GM23338 (cell line): ENCODE data around the gene TBL3. TPM values are rescaled to one million over a fixed set of nuclear protein-coding genes. Genes with fewer than 3 reads are reported as not detected.

Experiments used
- ATAC-seq: fragments of 200-7000 bp; cut with Tn5 transposase; 3 replicates; pipeline ENCODE4 v1.9.1; 2020
- DNase-seq: peaks from one replicate; pipeline ENCODE4 v3.0.0-alpha.2; 2015; ENCODE audit warnings: low spot score
- H2AFZ ChIP-seq: fragments of 200-600 bp; sonication (generic); 2 replicates; pipeline ENCODE4 v1.8.0; 2016; ENCODE audit warnings: antibody characterized with exemption, mild to moderate bottlenecking, moderate library complexity
- H3F3A ChIP-seq: fragments of 200-600 bp; sonication (generic); replicated peaks from 2 replicates; pipeline ENCODE4 v1.8.0; 2017; ENCODE audit warnings: antibody characterized with exemption, mixed run types, low read depth
- H3K27ac ChIP-seq: fragments of 200-600 bp; sonication (generic); 2 replicates; pipeline ENCODE4 v1.6.1; 2016; ENCODE audit warnings: low read depth
- H3K27me3 ChIP-seq: fragments of 200-600 bp; sonication (generic); 2 replicates; pipeline ENCODE4 v1.8.0; 2016; ENCODE audit warnings: mild to moderate bottlenecking, mixed run types, moderate library complexity; ENCODE audit not compliant: insufficient read depth
- H3K36me3 ChIP-seq: fragments of 200-600 bp; sonication (generic); 2 replicates; pipeline ENCODE4 v1.8.0; 2016; ENCODE audit warnings: mild to moderate bottlenecking; ENCODE audit not compliant: insufficient read depth
- H3K4me1 ChIP-seq: fragments of 200-600 bp; sonication (generic); 2 replicates; pipeline ENCODE4 v1.8.0; 2016; ENCODE audit warnings: mild to moderate bottlenecking, moderate library complexity; ENCODE audit not compliant: insufficient read depth
- H3K4me2 ChIP-seq: fragments of 200-600 bp; sonication (generic); 2 replicates; pipeline ENCODE4 v1.7.1; 2017; ENCODE audit warnings: mixed run types
- H3K4me3 ChIP-seq: fragments of 200-600 bp; sonication (generic); 2 replicates; pipeline ENCODE4 v1.6.1; 2016; ENCODE audit warnings: mixed run types
- H3K79me2 ChIP-seq: fragments of 200-600 bp; sonication (generic); replicated peaks from 2 replicates; pipeline ENCODE4 v1.8.0; 2017; ENCODE audit warnings: mild to moderate bottlenecking; ENCODE audit not compliant: insufficient read depth
- H3K9me2 ChIP-seq: fragments of 200-600 bp; sonication (generic); 2 replicates; pipeline ENCODE4 v1.8.0; 2017; ENCODE audit not compliant: insufficient read depth
- H4K20me1 ChIP-seq: fragments of 200-600 bp; sonication (generic); replicated peaks from 2 replicates; pipeline ENCODE4 v1.8.0; 2017; ENCODE audit warnings: mild to moderate bottlenecking; ENCODE audit not compliant: insufficient read depth
- H3K27ac Mint-ChIP-seq: 2 replicates; pipeline ENCODE4 v1.8.0; 2020; ENCODE audit warnings: inconsistent platforms, mild to moderate bottlenecking, moderate library complexity, mixed read lengths
- H3K27me3 Mint-ChIP-seq: 3 replicates; pipeline ENCODE4 v1.8.0; 2022; ENCODE audit warnings: low read depth, mild to moderate bottlenecking, moderate library complexity, mixed read lengths, inconsistent platforms; ENCODE audit not compliant: insufficient read depth, poor library complexity
- H3K36me3 Mint-ChIP-seq: 3 replicates; pipeline ENCODE4 v1.8.0; 2021; ENCODE audit warnings: low read depth, mild to moderate bottlenecking, inconsistent platforms, moderate library complexity, mixed read lengths
- H3K4me1 Mint-ChIP-seq: 3 replicates; pipeline ENCODE4 v1.8.0; 2020; ENCODE audit warnings: mild to moderate bottlenecking, inconsistent platforms, mixed read lengths
- H3K4me3 Mint-ChIP-seq: 3 replicates; pipeline ENCODE4 v1.8.0; 2021; ENCODE audit warnings: moderate library complexity, mild to moderate bottlenecking, inconsistent platforms, mixed read lengths
- H3K9me3 Mint-ChIP-seq: 3 replicates; pipeline ENCODE4 v1.8.0; 2020; ENCODE audit warnings: moderate library complexity, mild to moderate bottlenecking, inconsistent platforms, mixed read lengths
- CREB1 ChIP-seq: fragments of 250-450 bp; sonication (Bioruptor Pico); IDR thresholded peaks from 2 replicates; pipeline ENCODE4 v1.5.0; 2020; ENCODE audit warnings: low read depth, mild to moderate bottlenecking, moderate library complexity
- CTCF ChIP-seq, 2 experiments: fragments of 200-600 bp in 1 of 2; sonication (generic) in 1 of 2; conservative IDR thresholded peaks; 2 replicates each; pipeline versions ENCODE4 v1.5.1 to v1.6.1; 2016 to 2017; ENCODE audit warnings: antibody characterized with exemption in 2 of 2, low read depth in 2 of 2, mild to moderate bottlenecking in 2 of 2, moderate library complexity in 1 of 2
- EZH2 ChIP-seq: fragments of 200-600 bp; sonication (generic); IDR thresholded peaks from one replicate; pipeline ENCODE4 v1.8.0; 2017; ENCODE audit warnings: antibody characterized with exemption, mild to moderate bottlenecking, low read depth; ENCODE audit not compliant: unreplicated experiment
- EZH2phosphoT487 ChIP-seq: fragments of 200-600 bp; sonication (generic); IDR thresholded peaks from one replicate; pipeline ENCODE4 v1.8.1; 2018; ENCODE audit warnings: antibody characterized with exemption; ENCODE audit not compliant: unreplicated experiment
- JUNB ChIP-seq: IDR thresholded peaks from one replicate; pipeline ENCODE4 v1.6.1; 2016; ENCODE audit warnings: antibody characterized with exemption; ENCODE audit not compliant: unreplicated experiment
- POLR2AphosphoS5 ChIP-seq: IDR thresholded peaks from 2 replicates; pipeline ENCODE4 v1.6.1; 2016; ENCODE audit warnings: antibody characterized with exemption, low read depth
- REST ChIP-seq: IDR thresholded peaks from one replicate; pipeline ENCODE4 v1.6.1; 2018; ENCODE audit warnings: antibody characterized with exemption; ENCODE audit not compliant: unreplicated experiment
- ZNF331 ChIP-seq: fragments of 250-450 bp; sonication (Bioruptor Pico); IDR thresholded peaks from 2 replicates; pipeline ENCODE4 v1.5.0; 2020; ENCODE audit warnings: low read depth, mild to moderate bottlenecking, moderate library complexity
- polyA plus RNA-seq: library from polyadenylated mRNA; unstranded; fragments of >200 nt; fragmentation: Nextera tagmentation; extraction: Ambion mirVana; gene quantifications from 2 replicates; pipeline ENCODE4 v1.2.1, GENCODE V29; 2016
- total RNA-seq: library from RNA; depleted of rRNA; stranded (reverse); fragments of >200 nt; shearing (Covaris generic); gene quantifications from 2 replicates; pipeline ENCODE4 v1.2.3, GENCODE V29; 2014

Gene TBL3
- total and polyA plus RNA-seq, 2 experiments from 2014 or later: 67.0 to 157 TPM

GRCh38 chr16:1998360-1998835, 26.5 kb downstream of the TBL3 start:
- peaks cover 3% of the 10 kb centered on the region for H3K27me3 Mint-ChIP-seq
- no peak for ATAC-seq
- H4K20me1 ChIP-seq: peaks cover 2% of the 10 kb centered on the region
- H3K27ac ChIP-seq: no peak overlapping the region
- H3K4me2 ChIP-seq: no peak overlapping the region
- H3K27me3 ChIP-seq: no peaks in the 10 kb centered on the region
- H3K9me2 ChIP-seq: no peaks in the 10 kb centered on the region
- H3F3A ChIP-seq: 0 out of 2 replicates have a peak, but pooled peaks cover 12% of the 10 kb centered on the region
- no peaks in the 10 kb centered on the region for H3K9me3 Mint-ChIP-seq
- H3K27ac Mint-ChIP-seq: no peak overlapping the region
- no peaks in the 10 kb centered on the region; the same call in 1 of the 2 replicates for H3K36me3 ChIP-seq
- H3K4me3 Mint-ChIP-seq: no peak overlapping the region; the same call in 2 of the 3 replicates
- TF ChIP-seq ZNF331 (no peak), CTCF (conservative IDR thresholded peaks at IDR 0.05; ENCODE audit: low read depth in 2 of 2) (no peak), EZH2 (no peak), CREB1 (CRISPR knock-in tag) (no peak), POLR2AphosphoS5 (no peak), EZH2phosphoT487 (no peak), JUNB (no peak)
- no peaks in the 10 kb centered on the region for H3K4me1 ChIP-seq
- H3K4me1 Mint-ChIP-seq: peaks cover under 1% of the 10 kb centered on the region; the same call in 2 of the 3 replicates
- H3K4me3 ChIP-seq: no peak overlapping the region
- no peak for DNase-seq
- no peak overlapping the region for H2AFZ ChIP-seq
- peaks cover 31% of the 10 kb centered on the region for H3K36me3 Mint-ChIP-seq
- peaks cover 6% of the 10 kb centered on the region for H3K79me2 ChIP-seq

GRCh38 chr16:1998852-1999801, 27.3 kb downstream of the TBL3 start:
- no peaks in the 10 kb centered on the region; the same call in 1 of the 2 replicates for H3K36me3 ChIP-seq
- peaks cover 2% of the 10 kb centered on the region for H4K20me1 ChIP-seq
- Mint-ChIP-seq H3K27me3 (peaks cover 3% of the 10 kb centered on the region), H3K27ac (no peak overlapping the region), H3K36me3 (peaks cover 31% of the 10 kb centered on the region), H3K4me3 (no peak overlapping the region), H3K9me3 (no peaks in the 10 kb centered on the region), H3K4me1 (no peaks in the 10 kb centered on the region; the same call in 1 of the 3 replicates)
- peaks cover 6% of the 10 kb centered on the region; the same call in 1 of the 2 replicates for H3K79me2 ChIP-seq
- H3K4me1 ChIP-seq: peaks cover 1% of the 10 kb centered on the region; the same call in 1 of the 2 replicates
- H3K27me3 ChIP-seq: no peaks in the 10 kb centered on the region
- H3K27ac ChIP-seq: no peak overlapping the region
- H3K4me2 ChIP-seq: no peak overlapping the region
- DNase-seq (no peak), ATAC-seq (no peak)
- no peak overlapping the region for H2AFZ ChIP-seq
- no peaks in the 10 kb centered on the region for H3K9me2 ChIP-seq
- H3K4me3 ChIP-seq: no peak overlapping the region
- peaks cover 15% of the 10 kb centered on the region; the same call in 1 of the 2 replicates for H3F3A ChIP-seq
- no peak for TF ChIP-seq JUNB
- no peak for TF ChIP-seq REST
- no peak for TF ChIP-seq POLR2AphosphoS5
